Left lung (tissue), 10 donors: ENCODE data around the gene ATP10A. TPM values are rescaled to one million over a fixed set of nuclear protein-coding genes. Genes with fewer than 3 reads are reported as not detected.

Experiments used
- ATAC-seq: fragments of 200-7000 bp; cut with Tn5 transposase; one replicate; pipeline ENCODE4 v1.9.1; 2020; ENCODE audit warnings: moderate library complexity
- DNase-seq, 4 donors: peaks; one replicate each; pipeline ENCODE4 v3.0.0-alpha.2; 2013 to 2020
- H3K27ac ChIP-seq, 2 donors: fragments of 200-600 bp; sonication (generic) in 1 of 2; one replicate each; pipeline versions ENCODE4 v1.5.0 to v1.8.0; 2020 to 2021
- H3K27me3 ChIP-seq, 2 donors: fragments of 200-600 bp; sonication (generic) in 1 of 2; one replicate each; pipeline versions ENCODE4 v1.5.0 to v1.8.0; 2020 to 2021
- H3K36me3 ChIP-seq, 2 donors: fragments of 200-600 bp; sonication (generic) in 1 of 2; one replicate each; pipeline versions ENCODE4 v1.5.0 to v1.8.0; 2020 to 2021
- H3K4me1 ChIP-seq, 2 donors: fragments of 200-600 bp; one replicate each; pipeline ENCODE4 v1.8.0; 2021
- H3K4me3 ChIP-seq, 2 donors: fragments of 200-600 bp; sonication (generic) in 1 of 2; one replicate each; pipeline versions ENCODE4 v1.5.0 to v1.8.0; 2020 to 2021; ENCODE audit warnings: mild to moderate bottlenecking in 1 of 2
- H3K9me3 ChIP-seq, 2 donors: fragments of 200-600 bp; sonication (generic) in 1 of 2; one replicate each; pipeline versions ENCODE4 v1.5.0 to v1.8.0; 2020 to 2021
- intact Hi-C, 2 donors: fragments of 100-400 bp; cut with DNase I; formaldehyde crosslinking; loops; one replicate each; pipeline versions ENCODE4 v1.11.2 to v1.14.2; 2022
- polyA plus RNA-seq, 6 donors: library from polyadenylated mRNA; unstranded; fragments of 120-200 nt; gene quantifications; one replicate each; pipeline ENCODE4 v1.2.1, GENCODE V29; 2013; ENCODE audit not compliant: insufficient read length in 6 of 6
- total RNA-seq, 2 donors: library from RNA; stranded (reverse); fragmentation: NEBNext Ultra II Directional; extraction: Animal tissue kit (Norgen Biotek cat#: 25700); gene quantifications; one replicate each; pipeline ENCODE4 v1.2.1, GENCODE V29; 2021
- TF ChIP-seq, protein P1 (sequence below), 2 donors: fragments of 200-600 bp; sonication (generic) in 1 of 2; IDR thresholded peaks; one replicate each; pipeline versions ENCODE4 v1.5.0 to v1.8.0; 2021; ENCODE audit warnings: antibody characterized with exemption in 2 of 2
- donor health status: DM: no; HTN: yes; CAD: no.
- donor health status: DM: no; HTN: no; CAD: no.

ATP10A gene
- total and polyA plus RNA-seq, 8 donors = 0.70 to 46.1 (median 0.87) TPM

DNA sequence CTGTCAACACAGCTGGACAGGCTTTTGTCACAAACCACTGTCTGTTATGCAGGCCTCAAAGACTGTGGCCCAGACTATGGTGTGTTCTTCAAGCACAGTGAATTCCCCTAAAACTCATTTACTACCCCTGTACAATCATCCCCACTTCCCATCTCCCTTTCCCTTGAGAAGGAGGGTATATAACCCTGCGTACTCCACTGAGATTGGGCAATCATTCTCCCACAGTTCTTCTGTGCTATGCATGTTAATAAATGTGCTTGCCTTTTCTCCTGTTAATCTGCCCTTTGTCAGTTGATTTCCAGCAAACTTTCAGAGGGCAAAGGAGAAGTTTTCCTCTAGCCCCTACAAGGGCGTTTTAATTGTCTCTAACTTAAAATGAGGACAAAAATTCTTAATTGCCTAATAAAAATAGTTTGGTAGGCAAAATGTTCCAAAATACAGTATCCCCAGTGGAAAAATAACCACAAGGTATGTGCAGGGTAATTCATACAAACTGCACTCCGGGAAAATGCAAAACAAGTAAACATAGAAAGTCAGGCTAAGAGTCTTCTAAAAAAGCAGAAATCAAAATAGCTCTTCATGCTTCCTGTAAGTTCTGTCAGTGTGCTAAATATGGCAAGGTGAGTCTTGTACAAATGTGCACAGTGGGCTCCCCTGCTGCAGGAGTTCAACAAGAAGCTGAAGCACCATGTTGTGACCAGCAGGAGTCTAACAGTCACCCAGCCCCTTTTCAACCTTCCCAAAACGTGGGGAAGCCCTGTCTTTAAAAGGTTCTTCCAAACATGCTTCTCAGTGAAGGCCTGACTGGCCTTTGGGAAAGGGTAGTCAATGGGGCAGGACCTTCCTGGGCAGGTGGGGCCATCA lies 10.2 kb downstream of the ATP10A start:
- no peak overlapping the region for H3K27ac ChIP-seq
- no peaks in the 10 kb centered on the region for H3K36me3 ChIP-seq
- no peak for ATAC-seq
- peaks cover 0 to 8% of the 10 kb centered on the region in 2 donors for H3K27me3 ChIP-seq
- H3K4me3 ChIP-seq = no peak overlapping the region
- no peak for DNase-seq
- TF ChIP-seq, protein P1, sequence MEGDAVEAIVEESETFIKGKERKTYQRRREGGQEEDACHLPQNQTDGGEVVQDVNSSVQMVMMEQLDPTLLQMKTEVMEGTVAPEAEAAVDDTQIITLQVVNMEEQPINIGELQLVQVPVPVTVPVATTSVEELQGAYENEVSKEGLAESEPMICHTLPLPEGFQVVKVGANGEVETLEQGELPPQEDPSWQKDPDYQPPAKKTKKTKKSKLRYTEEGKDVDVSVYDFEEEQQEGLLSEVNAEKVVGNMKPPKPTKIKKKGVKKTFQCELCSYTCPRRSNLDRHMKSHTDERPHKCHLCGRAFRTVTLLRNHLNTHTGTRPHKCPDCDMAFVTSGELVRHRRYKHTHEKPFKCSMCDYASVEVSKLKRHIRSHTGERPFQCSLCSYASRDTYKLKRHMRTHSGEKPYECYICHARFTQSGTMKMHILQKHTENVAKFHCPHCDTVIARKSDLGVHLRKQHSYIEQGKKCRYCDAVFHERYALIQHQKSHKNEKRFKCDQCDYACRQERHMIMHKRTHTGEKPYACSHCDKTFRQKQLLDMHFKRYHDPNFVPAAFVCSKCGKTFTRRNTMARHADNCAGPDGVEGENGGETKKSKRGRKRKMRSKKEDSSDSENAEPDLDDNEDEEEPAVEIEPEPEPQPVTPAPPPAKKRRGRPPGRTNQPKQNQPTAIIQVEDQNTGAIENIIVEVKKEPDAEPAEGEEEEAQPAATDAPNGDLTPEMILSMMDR (IDR thresholded peaks at IDR 0.05) = no peak
- intact Hi-C loops = no loop called here
- H3K4me1 ChIP-seq = peaks cover 25 to 41% of the 10 kb centered on the region in 2 donors
- no peaks in the 10 kb centered on the region for H3K9me3 ChIP-seq

DNA sequence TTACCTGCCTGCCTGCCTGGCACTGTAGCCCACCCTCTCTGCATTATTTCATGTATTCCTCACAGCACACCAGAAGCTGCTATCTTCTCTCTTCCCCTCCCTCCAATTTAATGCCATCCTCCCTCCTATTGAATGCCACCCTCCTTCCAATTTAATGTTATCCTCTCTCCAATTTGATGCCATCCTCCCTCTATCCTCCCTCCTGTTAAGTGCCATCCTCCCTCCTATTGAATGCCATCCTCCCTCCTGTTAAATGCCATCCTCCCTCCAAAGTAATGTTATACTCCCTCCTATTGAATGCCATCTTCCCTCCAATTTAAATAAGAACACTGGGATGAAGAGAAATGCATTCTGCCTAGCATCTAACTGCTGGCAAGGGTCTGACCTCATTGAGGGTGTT lies 11.1 kb downstream of the ATP10A start:
- Histone ChIP-seq H3K9me3 (no peaks in the 10 kb centered on the region), H3K36me3 (no peaks in the 10 kb centered on the region), H3K27me3 (peaks cover 0 to 8% of the 10 kb centered on the region in 2 donors), H3K4me3 (no peak overlapping the region), H3K4me1 (peaks cover 25 to 41% of the 10 kb centered on the region in 2 donors), H3K27ac (no peak overlapping the region)
- ATAC-seq (no peak), DNase-seq (no peak)
- intact Hi-C loops = no loop called here
- TF ChIP-seq, protein P1 (IDR thresholded peaks at IDR 0.05) = no peak

DNA sequence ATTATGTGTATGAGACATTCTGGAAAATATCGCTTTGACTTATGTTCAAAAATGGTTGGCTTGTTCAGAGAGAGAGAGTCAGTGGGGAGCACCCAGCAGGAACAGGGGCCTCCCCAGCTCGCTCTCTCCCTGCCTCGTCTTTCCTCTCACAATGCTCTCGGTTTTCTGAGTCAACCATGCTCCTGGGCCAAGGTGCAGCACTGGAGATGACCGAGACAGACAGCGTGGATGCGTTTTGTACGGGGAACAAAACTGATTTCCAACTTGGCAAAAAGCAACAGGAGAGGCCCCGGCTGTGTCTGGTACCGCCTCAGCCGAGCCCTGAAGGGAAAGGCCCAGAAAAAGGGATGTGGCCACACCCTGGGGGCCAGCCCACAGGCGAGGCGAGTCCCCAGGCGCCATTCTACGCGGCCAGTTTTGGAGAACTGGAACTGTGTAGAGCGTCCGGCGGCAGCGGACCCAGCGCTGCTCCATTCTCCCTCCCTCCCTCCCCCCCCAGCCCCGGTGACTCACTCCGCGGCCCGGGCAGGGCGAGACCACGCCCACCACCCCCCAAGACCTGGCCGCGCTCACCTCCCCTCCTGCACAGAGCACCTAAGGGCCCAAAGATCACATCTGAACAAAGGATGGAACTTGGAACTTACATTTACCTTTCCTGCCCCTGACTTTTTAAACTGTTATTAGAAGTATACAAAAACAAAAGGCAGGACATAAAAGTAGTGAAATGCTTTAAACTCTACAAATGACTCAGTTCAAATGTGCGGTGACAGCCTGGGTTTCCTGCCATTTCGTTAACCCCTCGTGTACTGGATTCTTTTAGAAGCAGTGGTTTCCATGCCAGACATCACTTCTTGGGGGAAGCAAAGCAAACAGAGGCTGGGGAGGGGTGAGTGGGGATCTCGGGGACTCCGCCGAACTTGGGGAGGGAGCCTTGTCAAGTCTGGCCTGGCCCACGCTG lies 12.7 kb downstream of the ATP10A start:
- no peaks in the 10 kb centered on the region for H3K36me3 ChIP-seq
- H3K4me1 ChIP-seq = peaks cover 25 to 50% of the 10 kb centered on the region in 2 donors
- peak; percentile 90 for ATAC-seq
- intact Hi-C loops = no loop called here
- H3K27me3 ChIP-seq = peaks cover 0 to 8% of the 10 kb centered on the region in 2 donors
- TF ChIP-seq, protein P1 (IDR thresholded peaks at IDR 0.05) = no peak
- peak overlapping the region; percentile 7 to 30 for H3K4me3 ChIP-seq
- peak overlapping the region; percentile 82 to 92 for H3K27ac ChIP-seq
- DNase-seq = peak; percentile 36 to 91 (median 74)
- no peaks in the 10 kb centered on the region for H3K9me3 ChIP-seq

DNA sequence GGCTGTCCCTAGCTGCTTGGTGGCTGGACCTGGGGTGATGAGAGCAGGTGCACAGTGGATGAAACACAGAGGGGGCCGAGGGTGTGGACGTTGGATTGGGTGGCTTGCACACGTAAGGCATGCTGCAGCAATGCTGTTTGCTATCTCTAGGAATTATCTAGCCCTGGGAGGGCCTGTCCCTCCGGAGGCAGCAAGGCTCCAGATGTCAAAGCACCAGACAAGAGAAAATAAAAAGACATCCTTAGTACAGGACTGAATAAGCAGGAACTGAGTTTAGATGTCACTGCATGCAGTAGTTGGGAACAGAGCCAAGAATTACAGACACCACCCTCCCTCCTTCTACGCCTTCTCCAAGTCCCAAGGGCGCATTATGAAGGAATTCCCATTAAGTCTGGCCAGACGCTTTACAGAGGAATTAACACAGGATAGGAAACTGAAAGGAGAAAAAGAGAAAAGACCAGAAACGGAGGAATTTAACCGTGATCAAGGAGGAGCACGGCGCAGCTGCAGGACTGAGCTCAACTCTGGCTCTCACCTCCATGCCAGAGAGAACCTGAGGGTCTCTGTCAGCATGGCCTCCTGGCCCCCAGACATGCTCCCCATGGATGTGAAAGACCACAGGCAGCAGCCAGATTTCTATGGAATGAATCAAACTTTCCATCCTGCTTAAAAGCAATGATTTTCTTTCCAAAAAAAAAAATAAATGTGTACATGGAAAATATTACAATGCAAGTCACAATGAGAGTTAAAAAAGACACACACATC lies 13.8 kb downstream of the ATP10A start:
- peak; percentile 35 for ATAC-seq
- DNase-seq = peak in 2 of 4 donors; percentile 20
- H3K27ac ChIP-seq = peak overlapping the region; percentile 82 to 92
- intact Hi-C loops = no loop called here
- no peaks in the 10 kb centered on the region for H3K9me3 ChIP-seq
- no peak overlapping the region for H3K4me3 ChIP-seq
- TF ChIP-seq, protein P1 (IDR thresholded peaks at IDR 0.05) = no peak
- H3K36me3 ChIP-seq = no peaks in the 10 kb centered on the region
- H3K4me1 ChIP-seq = peaks cover 25 to 50% of the 10 kb centered on the region in 2 donors
- H3K27me3 ChIP-seq = peaks cover 0 to 8% of the 10 kb centered on the region in 2 donors
